ENCODE results near the gene PTPN1. TPM values are rescaled to one million over a fixed set of nuclear protein-coding genes. Genes with fewer than 3 reads are reported as not detected.
A peak's percentile ranks its signal among the peaks of the same experiment; 100 is the strongest.

The PTPN1 gene
- total RNA-seq, 2 experiments from 2014 or later = 80.6 to 83.4 TPM

DNA sequence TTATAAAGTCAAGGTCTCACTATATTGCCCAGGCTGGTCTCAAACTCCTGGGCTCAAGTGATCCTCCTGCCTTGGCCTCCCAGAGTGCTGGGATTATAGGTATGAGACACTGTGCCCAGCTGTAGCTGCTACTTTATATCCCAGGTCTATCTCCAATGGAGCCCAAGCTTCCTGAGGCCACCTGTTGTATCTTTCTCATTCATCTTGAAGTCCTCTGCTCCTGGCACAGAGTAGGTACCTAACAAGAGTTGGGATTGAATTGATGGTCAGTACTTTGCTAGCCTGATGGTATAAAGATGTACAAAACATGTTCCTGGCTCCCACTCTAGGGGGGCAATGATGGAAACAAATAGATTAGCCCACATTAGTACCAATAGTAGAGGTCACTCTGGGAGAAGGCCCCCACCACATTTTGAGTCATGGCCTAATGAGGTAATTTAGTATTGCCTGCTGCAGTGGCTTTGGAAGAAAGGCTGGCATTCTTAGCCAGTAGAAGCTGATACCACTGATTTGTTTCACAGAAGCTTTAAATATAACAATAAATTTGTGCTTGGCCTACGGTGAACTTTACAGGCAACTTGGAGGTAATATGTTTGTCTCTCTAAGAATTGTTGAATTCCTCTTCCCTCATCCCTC lies 5.4 kb downstream of the PTPN1 start:
- intact Hi-C loops (cut with micrococcal nuclease) = loop anchor here (1.0 to 2.0 kb wide), 3 partner anchors 22 to 45 kb away; no protein-coding TSS in a partner anchor
- H3K27ac Mint-ChIP-seq = peak overlapping the region; percentile 98
- no peaks in the 10 kb centered on the region for H3K27me3 Mint-ChIP-seq
- ChIA-PET CTCF (interaction anchor here (0.8 to 4.7 kb wide), 10 partner anchors 22 to 72 kb away, joined by 3 to 30 read pairs (median 4); no protein-coding TSS in a partner anchor), POLR2A (interaction anchor here (0.6 to 3.5 kb wide), 10 partner anchors 12 to 250 kb away, joined by 3 to 21 read pairs (median 4); no protein-coding TSS in a partner anchor)
- H3K4me3 Mint-ChIP-seq = peak overlapping the region; percentile 67
- no peaks in the 10 kb centered on the region for H3K9me3 Mint-ChIP-seq
- peaks cover 41% of the 10 kb centered on the region for H3K36me3 Mint-ChIP-seq
- peaks cover 81% of the 10 kb centered on the region for H3K4me1 Mint-ChIP-seq (ENCODE audit: low read depth)
- no peak for DNase-seq

DNA sequence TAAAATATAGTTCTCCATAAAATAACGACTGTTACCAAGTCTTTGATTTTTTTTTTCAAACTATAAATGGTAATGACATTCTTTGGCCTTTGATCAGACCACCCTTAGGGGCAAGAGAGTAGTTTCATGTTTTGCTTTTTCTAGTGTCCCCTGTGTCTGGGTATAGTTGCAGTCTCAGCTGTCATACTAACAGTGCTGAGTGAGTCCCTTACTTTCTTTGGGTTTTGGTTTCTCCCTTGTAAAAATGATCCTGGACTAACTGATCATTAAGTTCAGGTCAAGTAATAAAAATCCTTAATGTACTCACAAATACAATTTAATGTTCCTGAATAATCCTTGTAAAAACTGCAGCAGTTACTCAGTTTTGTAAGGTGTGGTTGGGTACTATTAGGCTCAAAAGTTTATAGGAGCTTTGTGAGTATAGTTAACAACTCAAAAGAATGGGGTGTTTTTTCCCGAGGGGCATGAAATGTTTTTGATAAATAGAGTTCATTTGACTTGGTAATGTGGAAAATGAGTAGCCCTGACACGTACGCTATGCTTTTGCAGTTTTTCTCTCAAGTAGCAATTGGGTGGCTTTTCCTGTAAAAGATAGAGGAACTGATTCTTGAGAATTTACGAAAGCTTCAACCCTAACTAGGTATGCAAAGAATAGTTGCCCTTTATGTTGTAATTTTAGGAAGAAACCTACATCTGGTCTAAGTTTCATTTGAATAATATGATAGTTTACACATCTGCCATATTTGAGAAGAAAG lies 6.2 kb downstream of the PTPN1 start:
- CTCF ChIA-PET = interaction anchor here (0.7 to 4.7 kb wide), 11 partner anchors 22 to 326 kb away, joined by 3 to 30 read pairs (median 4); partner anchors contain the start of gene CEBPB
- peak overlapping the region; percentile 98 for H3K27ac Mint-ChIP-seq
- intact Hi-C loops (cut with micrococcal nuclease) = loop anchor here (1.0 to 2.0 kb wide), 3 partner anchors 23 to 44 kb away; no protein-coding TSS in a partner anchor

DNA sequence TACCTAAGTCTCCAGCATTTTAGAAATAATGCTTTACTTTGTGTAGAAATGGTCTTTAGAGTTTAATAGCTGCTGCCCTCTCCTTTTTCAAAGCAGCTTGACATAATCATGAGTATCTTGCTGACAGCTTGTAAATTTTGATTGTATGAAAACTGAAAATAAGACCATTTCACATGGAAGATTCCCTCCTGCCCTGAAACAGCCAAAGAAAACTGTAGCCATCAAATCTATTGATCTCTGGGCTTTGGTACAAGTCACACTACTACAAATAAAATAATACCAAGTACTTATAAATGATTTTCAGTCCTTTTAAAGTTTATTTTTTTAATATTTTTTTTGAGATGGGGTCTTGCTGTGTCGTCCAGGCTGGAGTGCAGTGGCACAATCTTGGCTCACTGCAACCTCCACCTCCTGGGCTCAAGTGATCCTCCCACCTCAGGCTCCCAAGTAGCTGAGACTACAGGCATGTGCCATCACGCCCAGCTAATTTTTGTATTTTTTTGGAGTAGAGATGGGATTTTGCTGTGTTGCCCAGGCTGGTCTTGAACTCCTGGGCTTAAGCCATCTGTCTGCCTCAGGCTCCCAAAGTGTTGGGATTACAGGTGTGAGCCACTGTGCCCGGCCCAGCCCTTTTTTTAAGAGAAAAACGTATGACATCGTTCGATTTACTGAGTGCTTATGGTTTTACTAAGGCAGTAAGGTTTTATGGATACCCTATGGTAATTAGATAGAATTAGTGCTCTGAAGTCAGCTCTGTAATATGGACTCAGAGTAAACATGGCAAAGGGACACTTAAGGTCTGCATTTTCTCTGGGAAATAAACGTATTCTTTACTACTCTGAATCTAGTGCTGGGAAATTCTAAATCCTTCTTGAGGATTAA lies 7.0 kb downstream of the PTPN1 start:
- Mint-ChIP-seq H3K36me3 (peaks cover 40% of the 10 kb centered on the region), H3K4me1 (ENCODE audit: low read depth) (peaks cover 94% of the 10 kb centered on the region), H3K4me3 (peak overlapping the region; percentile 77), H3K9me3 (no peaks in the 10 kb centered on the region), H3K27me3 (no peaks in the 10 kb centered on the region), H3K27ac (peak overlapping the region; percentile 98)
- POLR2A ChIA-PET = interaction anchor here (1.1 to 2.6 kb wide), 9 partner anchors 8 to 56 kb away, joined by 3 to 17 read pairs (median 4); no protein-coding TSS in a partner anchor
- no peak for DNase-seq
- intact Hi-C loops (cut with micrococcal nuclease) = loop anchor here (1.0 to 2.0 kb wide), 3 partner anchors 24 to 44 kb away; no protein-coding TSS in a partner anchor
- CTCF ChIA-PET = interaction anchor here (0.7 to 4.7 kb wide), 10 partner anchors 21 to 326 kb away, joined by 3 to 30 read pairs (median 4); partner anchors contain the start of gene CEBPB

More for the DNA sequence above, 6.2 kb downstream of the PTPN1 start:
- POLR2A ChIA-PET = interaction anchor here (0.7 to 2.6 kb wide), 11 partner anchors 9 to 250 kb away, joined by 3 to 17 read pairs (median 4); no protein-coding TSS in a partner anchor
- Mint-ChIP-seq H3K36me3 (peaks cover 37% of the 10 kb centered on the region), H3K4me3 (peak overlapping the region; percentile 67), H3K4me1 (ENCODE audit: low read depth) (peaks cover 88% of the 10 kb centered on the region), H3K27me3 (no peaks in the 10 kb centered on the region), H3K9me3 (no peaks in the 10 kb centered on the region)
- DNase-seq = no peak

DNA sequence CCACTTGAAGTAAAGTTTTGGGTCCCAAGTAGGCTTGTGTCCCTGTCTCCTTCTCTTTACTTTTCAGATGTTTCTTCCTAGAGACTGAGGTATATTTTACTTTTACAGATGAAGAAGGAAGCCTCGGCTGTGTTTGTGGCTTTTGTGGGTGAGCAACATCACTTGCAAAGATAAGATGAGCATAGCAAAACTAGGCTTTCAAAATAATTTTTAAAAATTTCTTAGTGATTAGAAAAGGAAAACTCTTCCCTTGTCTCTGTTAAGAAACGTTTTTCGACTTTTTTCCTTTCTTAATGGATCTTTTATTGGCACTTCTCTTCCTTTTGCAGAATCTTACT lies 7.6 kb downstream of the PTPN1 start:
- H3K4me3 Mint-ChIP-seq = peak overlapping the region; percentile 77
- peaks cover 38% of the 10 kb centered on the region for H3K36me3 Mint-ChIP-seq
- no peaks in the 10 kb centered on the region for H3K9me3 Mint-ChIP-seq
- H3K4me1 Mint-ChIP-seq (ENCODE audit: low read depth) = peaks cover 93% of the 10 kb centered on the region
- H3K27ac Mint-ChIP-seq = peak overlapping the region; percentile 98
- intact Hi-C loops (cut with micrococcal nuclease) = loop anchor here (1.0 to 2.0 kb wide), 3 partner anchors 7 to 407 kb away; partner anchors contain the start of gene PTPN1
- ChIA-PET POLR2A (interaction anchor here (1.0 to 2.4 kb wide), 5 partner anchors 11 to 53 kb away, joined by 3 to 17 read pairs (median 4); no protein-coding TSS in a partner anchor), CTCF (interaction anchor here (0.7 to 4.7 kb wide), 5 partner anchors 18 to 62 kb away, joined by 3 to 30 read pairs (median 5); no protein-coding TSS in a partner anchor)
- no peaks in the 10 kb centered on the region for H3K27me3 Mint-ChIP-seq
- DNase-seq = peak; percentile 51

DNA sequence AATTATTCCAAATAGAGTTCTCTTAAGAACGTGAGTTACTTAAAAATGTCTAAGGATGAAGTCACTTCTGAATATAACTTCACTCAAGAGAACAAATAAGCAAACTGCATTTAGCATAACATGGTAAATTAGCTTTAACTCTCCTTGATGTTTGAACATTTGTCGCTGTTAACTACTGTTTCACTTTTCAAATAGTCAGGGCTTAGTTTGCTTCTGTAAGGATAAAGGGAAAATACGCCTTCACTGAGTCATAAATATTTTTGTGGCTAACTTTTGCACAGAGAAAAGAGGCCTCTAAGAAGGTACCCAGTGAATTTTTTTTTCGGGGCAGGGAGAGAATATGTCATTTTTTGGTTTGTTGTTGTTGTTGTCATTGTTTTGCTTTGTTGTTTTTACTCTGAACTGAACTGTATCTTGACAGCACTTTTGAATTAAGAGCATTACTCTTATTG lies 8.1 kb downstream of the PTPN1 start:
- DNase-seq = no peak
- POLR2A ChIA-PET = interaction anchor here (1.0 to 2.6 kb wide), 6 partner anchors 27 to 327 kb away, joined by 3 to 17 read pairs (median 4); no protein-coding TSS in a partner anchor
- Mint-ChIP-seq H3K27me3 (no peaks in the 10 kb centered on the region), H3K36me3 (peaks cover 37% of the 10 kb centered on the region), H3K9me3 (no peaks in the 10 kb centered on the region), H3K27ac (peak overlapping the region; percentile 98), H3K4me3 (peak overlapping the region; percentile 77), H3K4me1 (ENCODE audit: low read depth) (peaks cover 93% of the 10 kb centered on the region)
- intact Hi-C loops (cut with micrococcal nuclease) = loop anchor here (1.0 to 2.0 kb wide), 2 partner anchors 8 to 407 kb away; partner anchors contain the start of gene PTPN1
- CTCF ChIA-PET = interaction anchor here (0.7 to 4.7 kb wide), 7 partner anchors 18 to 67 kb away, joined by 3 to 30 read pairs (median 5); no protein-coding TSS in a partner anchor

DNA sequence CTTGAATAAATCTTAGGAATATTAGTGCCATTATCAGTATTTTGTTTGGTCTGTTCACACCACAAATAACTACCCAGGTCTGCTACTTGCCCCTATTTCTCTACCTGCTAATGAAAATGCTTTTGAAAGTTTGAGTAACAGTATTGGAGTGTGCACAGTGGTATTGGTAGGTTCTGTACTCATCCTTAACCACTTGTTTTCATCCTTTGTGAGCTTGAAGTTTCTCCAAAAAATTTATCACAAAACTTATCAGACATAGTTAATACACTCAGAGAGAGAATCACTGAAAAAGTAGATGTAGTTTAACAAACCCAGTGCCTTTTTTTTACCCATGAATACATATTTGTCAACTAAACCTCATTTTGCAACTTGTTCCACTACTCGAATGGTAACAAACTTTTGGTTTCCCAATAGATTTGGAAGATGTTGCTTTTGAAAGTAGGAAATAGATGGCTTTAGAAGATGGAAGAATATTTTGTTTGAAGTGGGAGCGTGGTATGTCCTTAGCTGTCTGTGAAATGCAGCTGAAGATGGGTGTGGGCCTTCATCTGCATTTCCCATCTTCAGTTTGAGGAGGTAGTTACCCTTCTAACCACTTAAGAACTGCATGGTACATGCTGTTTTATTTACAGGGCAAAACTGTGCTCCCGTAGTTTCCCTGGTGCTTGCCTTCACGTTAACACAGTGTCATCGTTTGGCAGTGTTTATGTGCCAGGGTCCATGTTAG lies 9.0 kb downstream of the PTPN1 start:
- POLR2A ChIA-PET = interaction anchor here (1.0 to 2.7 kb wide), 8 partner anchors 8 to 328 kb away, joined by 3 to 17 read pairs (median 4); partner anchors contain the start of gene PTPN1

DNA sequence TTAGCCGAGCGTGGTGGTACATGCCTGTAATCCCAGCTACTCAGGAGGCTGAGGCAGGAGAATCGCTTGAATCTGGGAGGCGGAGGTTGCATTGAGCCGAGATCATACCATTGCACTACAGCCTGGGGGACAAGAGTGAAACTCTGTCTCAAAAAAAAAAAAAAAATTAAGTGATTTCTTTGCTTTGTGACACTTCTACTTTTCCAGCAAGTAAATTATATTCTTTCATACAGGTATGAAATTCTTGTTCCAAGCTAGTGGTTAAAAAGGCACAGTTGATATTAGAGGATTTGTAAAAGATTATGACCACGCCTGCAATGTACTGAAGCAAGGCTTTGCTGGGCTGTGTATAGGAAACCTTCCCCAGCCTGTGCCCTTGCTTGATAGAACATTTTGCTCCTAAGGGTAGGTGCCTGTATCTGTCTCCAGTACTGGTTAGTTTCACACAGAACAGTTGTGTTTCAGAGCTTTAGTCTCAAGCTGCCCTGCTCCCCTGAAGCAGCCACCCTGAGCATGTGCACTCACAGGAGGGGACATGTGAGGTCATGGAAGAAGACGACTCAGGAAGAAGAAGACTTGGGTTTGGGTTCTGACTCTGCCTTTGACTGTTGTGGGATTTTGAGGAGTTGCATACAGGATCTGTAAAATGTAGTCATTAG lies 10.2 kb downstream of the PTPN1 start:
- Mint-ChIP-seq H3K27ac (peak overlapping the region; percentile 98), H3K27me3 (no peaks in the 10 kb centered on the region), H3K36me3 (peaks cover 33% of the 10 kb centered on the region), H3K9me3 (no peaks in the 10 kb centered on the region), H3K4me3 (peak overlapping the region; percentile 65), H3K4me1 (ENCODE audit: low read depth) (peaks cover 86% of the 10 kb centered on the region)
- ChIA-PET CTCF (interaction anchor here (0.6 to 4.7 kb wide), 9 partner anchors 9 to 50 kb away, joined by 3 to 30 read pairs (median 5); no protein-coding TSS in a partner anchor), POLR2A (interaction anchor here (1.8 to 2.7 kb wide), 4 partner anchors 7 to 42 kb away, joined by 3 to 17 read pairs (median 14); partner anchors contain the start of gene PTPN1)
- intact Hi-C loops (cut with micrococcal nuclease) = loop anchor here (1.0 to 5.0 kb wide), 4 partner anchors 8 to 542 kb away; no protein-coding TSS in a partner anchor
- DNase-seq = peak; percentile 73

More for the DNA sequence above, 9.0 kb downstream of the PTPN1 start:
- Mint-ChIP-seq H3K27ac (peak overlapping the region; percentile 98), H3K27me3 (no peaks in the 10 kb centered on the region), H3K36me3 (peaks cover 42% of the 10 kb centered on the region), H3K4me3 (peak overlapping the region; percentile 63), H3K4me1 (ENCODE audit: low read depth) (peaks cover 93% of the 10 kb centered on the region), H3K9me3 (no peaks in the 10 kb centered on the region)
- peak; percentile 55 for DNase-seq
- CTCF ChIA-PET = interaction anchor here (1.0 to 4.7 kb wide), 10 partner anchors 29 to 66 kb away, joined by 3 to 30 read pairs (median 5); no protein-coding TSS in a partner anchor
- intact Hi-C loops (cut with micrococcal nuclease) = loop anchor here (2.0 kb wide), 1 partner anchor 408 kb away; no protein-coding TSS in a partner anchor

DNA sequence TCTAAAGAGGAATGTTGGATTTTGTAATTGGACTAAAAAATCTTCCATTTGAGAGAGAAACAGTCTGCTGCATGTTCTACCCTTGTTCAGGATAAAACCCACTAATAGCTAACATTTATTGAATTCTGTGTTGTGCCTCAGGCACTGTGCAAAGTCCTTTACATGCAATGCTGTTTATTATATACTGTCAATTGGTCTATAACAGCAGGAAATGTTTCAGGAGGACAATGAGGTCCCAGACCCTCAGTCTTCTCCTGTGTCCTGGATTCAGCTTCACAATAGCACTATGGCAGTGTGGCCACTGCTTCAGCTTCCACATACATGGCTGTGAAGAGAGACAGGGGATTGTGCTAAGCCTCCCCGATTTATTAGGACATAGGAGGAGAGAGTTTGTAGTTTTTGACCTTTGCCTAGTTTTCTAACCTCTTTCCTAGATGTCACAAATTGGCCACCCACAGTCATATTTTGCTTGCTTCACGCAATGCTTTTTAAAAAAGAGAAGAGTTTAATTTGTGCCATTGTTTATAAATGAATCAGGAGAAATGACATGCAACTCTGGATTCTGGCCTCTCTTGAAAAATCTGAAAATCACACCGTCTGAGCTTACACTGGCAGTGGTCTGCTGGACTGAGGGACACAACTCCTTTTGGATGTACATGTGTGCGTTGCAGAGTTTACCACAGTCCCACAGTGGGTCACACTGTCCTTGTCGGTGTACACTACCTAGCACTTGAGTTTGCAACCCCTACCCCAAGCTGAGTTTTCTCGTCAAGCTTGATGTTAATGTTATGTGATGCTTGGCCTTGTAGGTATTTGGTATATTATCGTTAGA lies 11.3 kb downstream of the PTPN1 start:
- POLR2A ChIA-PET = interaction anchor here (1.8 to 2.7 kb wide), 2 partner anchors 8 to 11 kb away, joined by 3 to 13 read pairs; partner anchors contain the start of gene PTPN1
- Mint-ChIP-seq H3K9me3 (no peaks in the 10 kb centered on the region), H3K27ac (peak overlapping the region; percentile 98), H3K27me3 (no peaks in the 10 kb centered on the region), H3K4me3 (peak overlapping the region; percentile 22), H3K36me3 (peaks cover 29% of the 10 kb centered on the region), H3K4me1 (ENCODE audit: low read depth) (peaks cover 75% of the 10 kb centered on the region)
- intact Hi-C loops (cut with micrococcal nuclease) = loop anchor here (5.0 kb wide), 1 partner anchor 541 kb away; no protein-coding TSS in a partner anchor
- no peak for DNase-seq
- CTCF ChIA-PET = interaction anchor here (0.6 to 2.1 kb wide), 4 partner anchors 10 to 55 kb away, joined by 3 to 5 read pairs (median 4); no protein-coding TSS in a partner anchor
